ENCODE results near the gene RNU6-8.

GRCh38 chr14:32230181-32230580, 27.1 kb upstream of the RNU6-8 start:
- TF ChIP-seq CTCF (tag by site-specific recombination; IDR thresholded peaks at IDR 0.05), result no peak
- no peak for TF ChIP-seq TCF7L2 (IDR thresholded peaks at IDR 0.05; ENCODE audit: borderline replicate concordance, low read depth, low read length)
- TF ChIP-seq SP3 (tag by site-specific recombination; IDR thresholded peaks at IDR 0.05), result no peak
- no peak for TF ChIP-seq HOXA7 (CRISPR knock-in tag; IDR thresholded peaks at IDR 0.05; ENCODE audit: borderline replicate concordance)
- TF ChIP-seq ZNF239 (tag by site-specific recombination; IDR thresholded peaks at IDR 0.05), result no peak
- no peak for TF ChIP-seq ZNF664 (tag by site-specific recombination; IDR thresholded peaks at IDR 0.05)
- no peak for TF ChIP-seq ZNF544 (tag by site-specific recombination; IDR thresholded peaks at IDR 0.05)
- no peak for TF ChIP-seq ZNF132 (tag by site-specific recombination; IDR thresholded peaks at IDR 0.05; ENCODE audit: borderline replicate concordance)
- no peak for TF ChIP-seq GFI1B (tag by site-specific recombination; IDR thresholded peaks at IDR 0.05)
- TF ChIP-seq ZNF645 (tag by site-specific recombination; IDR thresholded peaks at IDR 0.05), result no peak
- no peak for TF ChIP-seq ZBTB21 (tag by site-specific recombination; IDR thresholded peaks at IDR 0.05)
- no peak for TF ChIP-seq ZNF18 (tag by site-specific recombination; IDR thresholded peaks at IDR 0.05)
- no peak for TF ChIP-seq ZBTB1 (tag by site-specific recombination; IDR thresholded peaks at IDR 0.05)
- TF ChIP-seq ZNF660 (tag by site-specific recombination; IDR thresholded peaks at IDR 0.05), result no peak

Data from HEK293 (cell line).